ENCODE data around the gene IPO8.

- TF ChIP-seq POLR2A (IDR thresholded peaks at IDR 0.05) = no peak
- no peak for TF ChIP-seq CTCF (IDR thresholded peaks at IDR 0.05)
Measured at GRCh38 chr12:30635385-30635784, 60.3 kb downstream of the IPO8 start.

Measured in stomach (tissue), 4 donors.